ENCODE results near the gene KDM5A.

- TF ChIP-seq POLR2A (IDR thresholded peaks at IDR 0.05) = no peak
- TF ChIP-seq CTCF (IDR thresholded peaks at IDR 0.05) = no peak
These were observed 136.5 kb downstream of the KDM5A start for GRCh38 chr12:252636-253035.

Data from esophagus squamous epithelium (tissue), 4 donors.